WTC11 (cell line): Measurements from ENCODE around the gene FKBP5. TPM values are rescaled to one million over a fixed set of nuclear protein-coding genes. Genes with fewer than 3 reads are reported as not detected.

Experiments
- ATAC-seq: fragments of 200-7000 bp; cut with Tn5 transposase; 2 replicates; pipeline ENCODE4 v1.10.0; 2021; ENCODE audit warnings: mild to moderate bottlenecking, moderate library complexity
- CTCF ChIA-PET: fragments of 300-600 bp; sonication (Branson Sonifier 250); formaldehyde crosslinking; loops from one replicate; lab custom pipeline; 2021; ENCODE audit warnings: antibody characterized with exemption; lab: Charles Lee
- POLR2A ChIA-PET: fragments of 350-600 bp; sonication (Branson Sonifier 250); formaldehyde crosslinking; loops from one replicate; lab custom pipeline; 2021; ENCODE audit warnings: antibody characterized with exemption; lab: Charles Lee
- DNase-seq: peaks from one replicate; pipeline ENCODE4 v3.0.0; 2021; ENCODE audit warnings: low spot score
- H3K27ac Mint-ChIP-seq: 2 replicates; pipeline ENCODE4 v1.8.0; 2021; ENCODE audit warnings: mixed read lengths
- H3K27me3 Mint-ChIP-seq: 2 replicates; pipeline ENCODE4 v1.8.0; 2021; ENCODE audit warnings: low read depth, mild to moderate bottlenecking, moderate library complexity, mixed read lengths
- H3K36me3 Mint-ChIP-seq: 2 replicates; pipeline ENCODE4 v1.8.0; 2021; ENCODE audit warnings: mixed read lengths
- H3K4me1 Mint-ChIP-seq: 2 replicates; pipeline ENCODE4 v1.8.0; 2022; ENCODE audit warnings: mixed read lengths
- H3K4me3 Mint-ChIP-seq: 2 replicates; pipeline ENCODE4 v1.8.0; 2021; ENCODE audit warnings: mild to moderate bottlenecking, moderate library complexity, mixed read lengths
- H3K9me3 Mint-ChIP-seq: 2 replicates; pipeline ENCODE4 v1.8.0; 2021; ENCODE audit warnings: mixed read lengths
- CREM ChIP-seq: sonication (generic); formaldehyde crosslinking; IDR thresholded peaks from 2 replicates; pipeline ENCODE4 v1.8.1; 2022; ENCODE audit warnings: mild to moderate bottlenecking, missing genetic modification reagents, moderate library complexity
- ELF4 ChIP-seq: sonication (generic); formaldehyde crosslinking; IDR thresholded peaks from 2 replicates; pipeline ENCODE4 v1.8.1; 2022; ENCODE audit warnings: low read depth, mild to moderate bottlenecking, moderate library complexity, missing genetic modification reagents
- ESRRA ChIP-seq: sonication (generic); formaldehyde crosslinking; IDR thresholded peaks from 2 replicates; pipeline ENCODE4 v1.8.1; 2022; ENCODE audit warnings: mild to moderate bottlenecking, missing genetic modification reagents, borderline replicate concordance
- JUN ChIP-seq: sonication (generic); formaldehyde crosslinking; IDR thresholded peaks from 2 replicates; pipeline ENCODE4 v1.8.0; 2023; ENCODE audit warnings: mild to moderate bottlenecking, missing genetic modification reagents
- NR3C1 ChIP-seq: sonication (generic); formaldehyde crosslinking; conservative IDR thresholded peaks from 2 replicates; pipeline ENCODE4 v1.8.1; 2023; ENCODE audit warnings: low read depth, mild to moderate bottlenecking, missing genetic modification reagents
- PRDM15 ChIP-seq: sonication (generic); formaldehyde crosslinking; IDR thresholded peaks from 2 replicates; pipeline ENCODE4 v1.8.0; 2022; ENCODE audit warnings: missing genetic modification reagents
- PREB ChIP-seq: sonication (generic); formaldehyde crosslinking; IDR thresholded peaks from 2 replicates; pipeline ENCODE4 v1.8.1; 2022; ENCODE audit warnings: mild to moderate bottlenecking, missing genetic modification reagents, moderate library complexity, borderline replicate concordance
- RORB ChIP-seq: fragments of 250-450 bp; sonication (Bioruptor Pico); IDR thresholded peaks from 2 replicates; pipeline ENCODE4 v1.9.0; 2021; ENCODE audit warnings: mild to moderate bottlenecking
- SOX15 ChIP-seq: fragments of 250-450 bp; sonication (Bioruptor Pico); IDR thresholded peaks from 2 replicates; pipeline ENCODE4 v1.9.0; 2021; ENCODE audit warnings: mild to moderate bottlenecking
- TEAD4 ChIP-seq: sonication (generic); formaldehyde crosslinking; IDR thresholded peaks from 2 replicates; pipeline ENCODE4 v1.8.0; 2022; ENCODE audit warnings: mild to moderate bottlenecking, missing genetic modification reagents
- ZNF425 ChIP-seq: fragments of 250-450 bp; sonication (Bioruptor Pico); conservative IDR thresholded peaks from 2 replicates; pipeline ENCODE4 v1.9.0; 2021; ENCODE audit warnings: mild to moderate bottlenecking
- total RNA-seq: library from RNA; stranded (reverse); gene quantifications from 3 replicates; pipeline ENCODE4 v1.2.3, GENCODE V29; 2021
- TF ChIP-seq, protein P1 (sequence below): sonication (generic); formaldehyde crosslinking; IDR thresholded peaks from 2 replicates; pipeline ENCODE4 v1.8.0; 2023; ENCODE audit warnings: missing genetic modification reagents, mild to moderate bottlenecking, borderline replicate concordance
- TF ChIP-seq, protein P2 (sequence below): fragments of 250-450 bp; sonication (Bioruptor Pico); IDR thresholded peaks from 2 replicates; pipeline ENCODE4 v1.8.0; 2021; ENCODE audit warnings: mild to moderate bottlenecking
- TF ChIP-seq, protein P3 (sequence below): sonication (generic); formaldehyde crosslinking; IDR thresholded peaks from 2 replicates; pipeline ENCODE4 v1.8.0; 2022; ENCODE audit warnings: mild to moderate bottlenecking, missing genetic modification reagents

FKBP5 gene
- total RNA-seq, 1 experiment from 2014 or later, result 27.2 TPM

GRCh38 chr6:35576682-35577081 is 112.0 kb downstream of the FKBP5 start:
- no peaks in the 10 kb centered on the region for H3K9me3 Mint-ChIP-seq
- H3K4me3 Mint-ChIP-seq, result no peak overlapping the region
- POLR2A ChIA-PET, result no interaction called here

GRCh38 chr6:35573495-35574110 is 115.1 kb downstream of the FKBP5 start:
- POLR2A ChIA-PET, result no interaction called here
- ATAC-seq (no peak), DNase-seq (no peak)
- Mint-ChIP-seq H3K36me3 (peaks cover 13% of the 10 kb centered on the region; the same call in 1 of the 2 replicates), H3K27ac (no peak overlapping the region), H3K9me3 (no peaks in the 10 kb centered on the region), H3K4me1 (peaks cover 20% of the 10 kb centered on the region), H3K27me3 (no peaks in the 10 kb centered on the region), H3K4me3 (no peak overlapping the region)
- CTCF ChIA-PET, result interaction anchor here (2.4 to 3.1 kb wide), 2 partner anchors 11 to 51 kb away, joined by 8 to 19 read pairs; no protein-coding TSS in a partner anchor
- TF ChIP-seq, protein P1, sequence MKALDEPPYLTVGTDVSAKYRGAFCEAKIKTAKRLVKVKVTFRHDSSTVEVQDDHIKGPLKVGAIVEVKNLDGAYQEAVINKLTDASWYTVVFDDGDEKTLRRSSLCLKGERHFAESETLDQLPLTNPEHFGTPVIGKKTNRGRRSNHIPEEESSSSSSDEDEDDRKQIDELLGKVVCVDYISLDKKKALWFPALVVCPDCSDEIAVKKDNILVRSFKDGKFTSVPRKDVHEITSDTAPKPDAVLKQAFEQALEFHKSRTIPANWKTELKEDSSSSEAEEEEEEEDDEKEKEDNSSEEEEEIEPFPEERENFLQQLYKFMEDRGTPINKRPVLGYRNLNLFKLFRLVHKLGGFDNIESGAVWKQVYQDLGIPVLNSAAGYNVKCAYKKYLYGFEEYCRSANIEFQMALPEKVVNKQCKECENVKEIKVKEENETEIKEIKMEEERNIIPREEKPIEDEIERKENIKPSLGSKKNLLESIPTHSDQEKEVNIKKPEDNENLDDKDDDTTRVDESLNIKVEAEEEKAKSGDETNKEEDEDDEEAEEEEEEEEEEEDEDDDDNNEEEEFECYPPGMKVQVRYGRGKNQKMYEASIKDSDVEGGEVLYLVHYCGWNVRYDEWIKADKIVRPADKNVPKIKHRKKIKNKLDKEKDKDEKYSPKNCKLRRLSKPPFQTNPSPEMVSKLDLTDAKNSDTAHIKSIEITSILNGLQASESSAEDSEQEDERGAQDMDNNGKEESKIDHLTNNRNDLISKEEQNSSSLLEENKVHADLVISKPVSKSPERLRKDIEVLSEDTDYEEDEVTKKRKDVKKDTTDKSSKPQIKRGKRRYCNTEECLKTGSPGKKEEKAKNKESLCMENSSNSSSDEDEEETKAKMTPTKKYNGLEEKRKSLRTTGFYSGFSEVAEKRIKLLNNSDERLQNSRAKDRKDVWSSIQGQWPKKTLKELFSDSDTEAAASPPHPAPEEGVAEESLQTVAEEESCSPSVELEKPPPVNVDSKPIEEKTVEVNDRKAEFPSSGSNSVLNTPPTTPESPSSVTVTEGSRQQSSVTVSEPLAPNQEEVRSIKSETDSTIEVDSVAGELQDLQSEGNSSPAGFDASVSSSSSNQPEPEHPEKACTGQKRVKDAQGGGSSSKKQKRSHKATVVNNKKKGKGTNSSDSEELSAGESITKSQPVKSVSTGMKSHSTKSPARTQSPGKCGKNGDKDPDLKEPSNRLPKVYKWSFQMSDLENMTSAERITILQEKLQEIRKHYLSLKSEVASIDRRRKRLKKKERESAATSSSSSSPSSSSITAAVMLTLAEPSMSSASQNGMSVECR (CRISPR knock-in tag), result no peak
- TF ChIP-seq, protein P2, sequence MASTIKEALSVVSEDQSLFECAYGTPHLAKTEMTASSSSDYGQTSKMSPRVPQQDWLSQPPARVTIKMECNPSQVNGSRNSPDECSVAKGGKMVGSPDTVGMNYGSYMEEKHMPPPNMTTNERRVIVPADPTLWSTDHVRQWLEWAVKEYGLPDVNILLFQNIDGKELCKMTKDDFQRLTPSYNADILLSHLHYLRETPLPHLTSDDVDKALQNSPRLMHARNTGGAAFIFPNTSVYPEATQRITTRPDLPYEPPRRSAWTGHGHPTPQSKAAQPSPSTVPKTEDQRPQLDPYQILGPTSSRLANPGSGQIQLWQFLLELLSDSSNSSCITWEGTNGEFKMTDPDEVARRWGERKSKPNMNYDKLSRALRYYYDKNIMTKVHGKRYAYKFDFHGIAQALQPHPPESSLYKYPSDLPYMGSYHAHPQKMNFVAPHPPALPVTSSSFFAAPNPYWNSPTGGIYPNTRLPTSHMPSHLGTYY (CRISPR knock-in tag), result no peak
- no peak for TF ChIP-seq TEAD4 (CRISPR knock-in tag)
- TF ChIP-seq RORB (CRISPR knock-in tag), result no peak
- TF ChIP-seq ZNF425 (CRISPR knock-in tag), result no peak
- no peak for TF ChIP-seq ESRRA (CRISPR knock-in tag)
- TF ChIP-seq, protein P3, sequence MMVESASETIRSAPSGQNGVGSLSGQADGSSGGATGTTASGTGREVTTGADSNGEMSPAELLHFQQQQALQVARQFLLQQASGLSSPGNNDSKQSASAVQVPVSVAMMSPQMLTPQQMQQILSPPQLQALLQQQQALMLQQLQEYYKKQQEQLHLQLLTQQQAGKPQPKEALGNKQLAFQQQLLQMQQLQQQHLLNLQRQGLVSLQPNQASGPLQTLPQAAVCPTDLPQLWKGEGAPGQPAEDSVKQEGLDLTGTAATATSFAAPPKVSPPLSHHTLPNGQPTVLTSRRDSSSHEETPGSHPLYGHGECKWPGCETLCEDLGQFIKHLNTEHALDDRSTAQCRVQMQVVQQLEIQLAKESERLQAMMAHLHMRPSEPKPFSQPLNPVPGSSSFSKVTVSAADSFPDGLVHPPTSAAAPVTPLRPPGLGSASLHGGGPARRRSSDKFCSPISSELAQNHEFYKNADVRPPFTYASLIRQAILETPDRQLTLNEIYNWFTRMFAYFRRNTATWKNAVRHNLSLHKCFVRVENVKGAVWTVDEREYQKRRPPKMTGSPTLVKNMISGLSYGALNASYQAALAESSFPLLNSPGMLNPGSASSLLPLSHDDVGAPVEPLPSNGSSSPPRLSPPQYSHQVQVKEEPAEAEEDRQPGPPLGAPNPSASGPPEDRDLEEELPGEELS (CRISPR knock-in tag), result no peak
- no peak for TF ChIP-seq NR3C1 (CRISPR knock-in tag)
- no peak for TF ChIP-seq SOX15
- TF ChIP-seq PREB (CRISPR knock-in tag), result no peak
- TF ChIP-seq CREM (CRISPR knock-in tag), result no peak
- no peak for TF ChIP-seq ELF4 (CRISPR knock-in tag)

More at GRCh38 chr6:35576682-35577081, 112.0 kb downstream of the FKBP5 start:
- TF ChIP-seq CREM (CRISPR knock-in tag) (no peak), PRDM15 (CRISPR knock-in tag) (no peak), ESRRA (CRISPR knock-in tag) (no peak), JUN (CRISPR knock-in tag) (no peak)
- no peak for ATAC-seq
- Mint-ChIP-seq H3K4me1 (peaks cover 20% of the 10 kb centered on the region), H3K27me3 (no peaks in the 10 kb centered on the region), H3K27ac (0 out of 2 replicates have a peak overlapping the region, but pooled peaks have one; percentile 33), H3K36me3 (peaks cover 13% of the 10 kb centered on the region; the same call in 1 of the 2 replicates)
- CTCF ChIA-PET, result interaction anchor here (1.3 to 1.5 kb wide), 2 partner anchors 24 to 54 kb away, joined by 3 to 6 read pairs; no protein-coding TSS in a partner anchor
- DNase-seq, result no peak
